Breast epithelium (tissue), 4 donors: ENCODE measurements around the gene ATL1. TPM values are rescaled to one million over a fixed set of nuclear protein-coding genes. Genes with fewer than 3 reads are reported as not detected.

Experiments used
- DNase-seq, 2 donors: peaks; one replicate each; pipeline ENCODE4 v3.0.0-alpha.2; 2019; ENCODE audit warnings: low spot score in 2 of 2
- H3K27ac ChIP-seq, 2 donors: fragments of 200-600 bp; sonication (generic) in 1 of 2; one replicate each; pipeline ENCODE4 v1.5.1; 2016 to 2019; ENCODE audit warnings: mild to moderate bottlenecking in 1 of 2
- H3K27me3 ChIP-seq, 2 donors: fragments of 200-600 bp; sonication (generic) in 1 of 2; one replicate each; pipeline versions ENCODE4 v1.5.1 to v1.6.0; 2017 to 2019; ENCODE audit warnings: control low read depth in 1 of 2, mild to moderate bottlenecking in 1 of 2
- H3K36me3 ChIP-seq: fragments of 200-600 bp; one replicate; pipeline ENCODE4 v1.5.1; 2019
- H3K4me1 ChIP-seq, 2 donors: fragments of 200-600 bp; sonication (generic); one replicate each; pipeline ENCODE4 v1.5.1; 2016 to 2019; ENCODE audit warnings: control low read depth in 1 of 2
- H3K4me3 ChIP-seq, 3 donors: fragments of 200-600 bp; sonication (generic); 1 replicate in 2 of 3; 2 replicates in 1 of 3; pipeline ENCODE4 v1.5.1; 2016 to 2019; ENCODE audit warnings: mild to moderate bottlenecking in 3 of 3, moderate library complexity in 2 of 3
- H3K9me3 ChIP-seq, 2 donors: fragments of 200-600 bp; sonication (generic) in 1 of 2; one replicate each; pipeline ENCODE4 v1.5.1; 2016 to 2019; ENCODE audit warnings: control low read depth in 1 of 2
- CTCF ChIP-seq, 3 donors: fragments of 450-650 bp; IDR thresholded peaks; one replicate each; pipeline ENCODE4 v1.5.1; 2016 to 2017; ENCODE audit warnings: antibody characterized with exemption in 3 of 3, mild to moderate bottlenecking in 3 of 3, moderate library complexity in 3 of 3
- POLR2A ChIP-seq: fragments of 450-650 bp; IDR thresholded peaks from one replicate; pipeline ENCODE4 v1.6.1; 2016; ENCODE audit warnings: antibody characterized with exemption, mild to moderate bottlenecking, moderate library complexity
- POLR2AphosphoS5 ChIP-seq, 3 donors: sonication (generic); formaldehyde crosslinking; IDR thresholded peaks; one replicate each; pipeline ENCODE4 v1.6.1; 2017; ENCODE audit warnings: antibody characterized with exemption in 3 of 3
- intact Hi-C: fragments of 100-400 bp; cut with DNase I; formaldehyde crosslinking; loops from one replicate; pipeline ENCODE4 v1.15.1; 2023; ENCODE audit warnings: low total_unique reads
- total RNA-seq, 3 donors: library from RNA; depleted of rRNA; stranded (reverse); fragments of >200 nt; gene quantifications; one replicate each; pipeline ENCODE4 v1.1.0, GENCODE V29; 2016

The ATL1 gene
- total RNA-seq, 3 donors from 2014 or later: 10.4 to 23.7 (median 22.0) TPM

- H3K9me3 ChIP-seq: no peaks in the 10 kb centered on the region
- intact Hi-C loops: no loop called here
- H3K27me3 ChIP-seq: no peaks in the 10 kb centered on the region
- H3K27ac ChIP-seq: no peak overlapping the region
- H3K36me3 ChIP-seq: no peaks in the 10 kb centered on the region
- H3K4me3 ChIP-seq: no peak overlapping the region
- no peak for TF ChIP-seq CTCF (IDR thresholded peaks at IDR 0.05)
- no peak for TF ChIP-seq POLR2AphosphoS5 (IDR thresholded peaks at IDR 0.05)
- no peak for TF ChIP-seq POLR2A
- no peaks in the 10 kb centered on the region for H3K4me1 ChIP-seq
- no peak for DNase-seq
These were observed 45.8 kb downstream of the ATL1 start for GRCh38 chr14:50605766-50606165.

GRCh38 chr14:50606468-50606867 is 46.5 kb downstream of the ATL1 start:
- peak overlapping the region in 1 of 2 donors; percentile 40 for H3K27ac ChIP-seq
- no peaks in the 10 kb centered on the region for H3K27me3 ChIP-seq
- intact Hi-C loops: no loop called here
- H3K9me3 ChIP-seq: no peaks in the 10 kb centered on the region
- no peaks in the 10 kb centered on the region for H3K36me3 ChIP-seq
- no peak overlapping the region for H3K4me3 ChIP-seq
- TF ChIP-seq CTCF (IDR thresholded peaks at IDR 0.05) (no peak), POLR2A (no peak)
- DNase-seq: no peak
- no peaks in the 10 kb centered on the region for H3K4me1 ChIP-seq

- intact Hi-C loops: no loop called here
- H3K9me3 ChIP-seq: no peaks in the 10 kb centered on the region
- TF ChIP-seq POLR2A: no peak
- no peak for TF ChIP-seq CTCF (IDR thresholded peaks at IDR 0.05)
- TF ChIP-seq POLR2AphosphoS5 (IDR thresholded peaks at IDR 0.05): no peak
- H3K4me1 ChIP-seq: no peaks in the 10 kb centered on the region
- H3K27ac ChIP-seq: peak overlapping the region in 1 of 2 donors; percentile 40
- peak in 1 of 2 donors; percentile 50 for DNase-seq
- H3K36me3 ChIP-seq: no peaks in the 10 kb centered on the region
- no peaks in the 10 kb centered on the region for H3K27me3 ChIP-seq
- H3K4me3 ChIP-seq: no peak overlapping the region
These were observed 47.2 kb downstream of the ATL1 start for GRCh38 chr14:50607181-50607580.

- H3K27ac ChIP-seq: no peak overlapping the region
- no peak for TF ChIP-seq POLR2AphosphoS5 (IDR thresholded peaks at IDR 0.05)
- TF ChIP-seq CTCF (IDR thresholded peaks at IDR 0.05): no peak
- TF ChIP-seq POLR2A: no peak
- intact Hi-C loops: no loop called here
- H3K4me3 ChIP-seq: no peak overlapping the region
- no peaks in the 10 kb centered on the region for H3K4me1 ChIP-seq
- no peak for DNase-seq
- no peaks in the 10 kb centered on the region for H3K9me3 ChIP-seq
- H3K27me3 ChIP-seq: no peaks in the 10 kb centered on the region
- no peaks in the 10 kb centered on the region for H3K36me3 ChIP-seq
These were observed 47.8 kb downstream of the ATL1 start for GRCh38 chr14:50607761-50608160.

GRCh38 chr14:50608302-50608851 is 48.4 kb downstream of the ATL1 start:
- Histone ChIP-seq H3K27me3 (no peaks in the 10 kb centered on the region), H3K27ac (no peak overlapping the region), H3K4me3 (no peak overlapping the region), H3K9me3 (no peaks in the 10 kb centered on the region), H3K4me1 (no peaks in the 10 kb centered on the region), H3K36me3 (no peaks in the 10 kb centered on the region)
- TF ChIP-seq POLR2AphosphoS5 (IDR thresholded peaks at IDR 0.05) (no peak), CTCF (IDR thresholded peaks at IDR 0.05) (no peak), POLR2A (no peak)
- intact Hi-C loops: no loop called here
- DNase-seq: no peak
